Sigmoid colon (tissue), 7 donors: ENCODE data around the gene UGT1A6. TPM values are rescaled to one million over a fixed set of nuclear protein-coding genes. Genes with fewer than 3 reads are reported as not detected.

Experiments
- DNase-seq: peaks from one replicate; pipeline ENCODE4 v3.0.0-alpha.2; 2019
- H3K27ac ChIP-seq, 4 donors: fragments of 200-600 bp; sonication (generic); one replicate each; pipeline ENCODE4 v1.5.1; 2016 to 2019; ENCODE audit warnings: mild to moderate bottlenecking in 1 of 4
- H3K27me3 ChIP-seq, 3 donors: fragments of 200-600 bp; sonication (generic); one replicate each; pipeline ENCODE4 v1.5.1; 2019; ENCODE audit warnings: mild to moderate bottlenecking in 1 of 3
- H3K36me3 ChIP-seq, 4 donors: fragments of 200-600 bp; sonication (generic); one replicate each; pipeline ENCODE4 v1.5.1; 2016 to 2019
- H3K4me1 ChIP-seq, 4 donors: fragments of 200-600 bp; sonication (generic); one replicate each; pipeline ENCODE4 v1.5.1; 2017 to 2019
- H3K4me3 ChIP-seq, 4 donors: fragments of 200-600 bp; sonication (generic); one replicate each; pipeline ENCODE4 v1.5.1; 2017 to 2019; ENCODE audit warnings: mild to moderate bottlenecking in 2 of 4, moderate library complexity in 1 of 4
- H3K9me3 ChIP-seq, 4 donors: fragments of 200-600 bp in 3 of 4; sonication (generic) in 3 of 4; one replicate each; pipeline versions ENCODE4 v1.5.1 to v1.6.1; 2013 to 2019
- CTCF ChIP-seq, 4 experiments: fragments of 450-650 bp in 3 of 4; fragments of 200-600 bp in 1 of 4; IDR thresholded peaks; one replicate each; pipeline ENCODE4 v1.5.1; 2016 to 2019; ENCODE audit warnings: antibody characterized with exemption in 4 of 4, mild to moderate bottlenecking in 3 of 4, moderate library complexity in 2 of 4
- EP300 ChIP-seq, 4 donors: sonication (generic); formaldehyde crosslinking; IDR thresholded peaks; one replicate each; pipeline ENCODE4 v1.6.1; 2017; ENCODE audit warnings: antibody characterized with exemption in 4 of 4
- POLR2A ChIP-seq, 2 donors: fragments of 450-650 bp; IDR thresholded peaks; one replicate each; pipeline ENCODE4 v1.6.1; 2016; ENCODE audit warnings: antibody characterized with exemption in 2 of 2, mild to moderate bottlenecking in 2 of 2, moderate library complexity in 2 of 2
- POLR2AphosphoS5 ChIP-seq, 4 donors: sonication (generic); formaldehyde crosslinking; IDR thresholded peaks; one replicate each; pipeline ENCODE4 v1.6.1; 2017; ENCODE audit warnings: antibody characterized with exemption in 4 of 4
- WGBS, 2 donors: extraction: QIAGEN DNeasy Blood & Tissue Kit; methylation state at CpG; one replicate each; pipeline ENCODE4 v1.1.7; 2013; 5-methylcytosine and 5-hydroxymethylcytosine counted together
- intact Hi-C: fragments of 100-400 bp; cut with DNase I; formaldehyde crosslinking; loops from one replicate; pipeline ENCODE4 v1.15.1; 2023
- polyA plus RNA-seq, 3 donors: library from polyadenylated mRNA; stranded (reverse); fragments of 200-250 nt; gene quantifications; one replicate each; pipeline ENCODE4 v1.2.3, GENCODE V29; 2013
- total RNA-seq, 4 donors: library from RNA; depleted of rRNA; stranded (reverse); fragments of >200 nt; gene quantifications; one replicate each; pipeline ENCODE4 v1.1.0, GENCODE V29; 2016
- donor health status: healthy with polysubstance abuse.
- donor health status: Bipolar disorder and iron deficiency.
- donor health status: healthy.

The UGT1A6 gene
- total and polyA plus RNA-seq, 7 donors, result 3.0 TPM; not detected in 6

GRCh38 chr2:233803994-233804393 lies 111.3 kb downstream of the UGT1A6 start:
- Histone ChIP-seq H3K4me1 (no peaks in the 10 kb centered on the region), H3K36me3 (no peaks in the 10 kb centered on the region), H3K9me3 (no peaks in the 10 kb centered on the region), H3K27me3 (peaks cover 0 to 5% (median 0%) of the 10 kb centered on the region in 3 donors), H3K4me3 (no peak overlapping the region), H3K27ac (no peak overlapping the region)
- TF ChIP-seq CTCF (IDR thresholded peaks at IDR 0.05) (no peak), POLR2A (IDR thresholded peaks at IDR 0.05) (no peak), EP300 (IDR thresholded peaks at IDR 0.05) (no peak), POLR2AphosphoS5 (IDR thresholded peaks at IDR 0.05) (no peak)
- DNase-seq, result peak; percentile 43
- intact Hi-C loops, result no loop called here
- 66 to 75% methylated on average over 8 of the region's 8 CpGs for WGBS, 2 donors

- intact Hi-C loops, result no loop called here
- TF ChIP-seq POLR2AphosphoS5 (IDR thresholded peaks at IDR 0.05) (no peak), CTCF (IDR thresholded peaks at IDR 0.05) (no peak), EP300 (IDR thresholded peaks at IDR 0.05) (no peak), POLR2A (IDR thresholded peaks at IDR 0.05) (no peak)
- WGBS, 2 donors, result 74 to 80% methylated on average over 12 of the region's 12 CpGs
- Histone ChIP-seq H3K4me1 (no peaks in the 10 kb centered on the region), H3K27ac (no peak overlapping the region), H3K36me3 (no peaks in the 10 kb centered on the region), H3K9me3 (no peaks in the 10 kb centered on the region), H3K27me3 (peaks cover 0 to 5% (median 0%) of the 10 kb centered on the region in 3 donors), H3K4me3 (no peak overlapping the region)
- DNase-seq, result peak; percentile 46
Observed at GRCh38 chr2:233807215-233807865, 114.7 kb downstream of the UGT1A6 start.

- intact Hi-C loops, result no loop called here
- no peak overlapping the region for H3K4me3 ChIP-seq
- H3K9me3 ChIP-seq, result no peaks in the 10 kb centered on the region
- no peaks in the 10 kb centered on the region for H3K4me1 ChIP-seq
- peaks cover 0 to 5% (median 0%) of the 10 kb centered on the region in 3 donors for H3K27me3 ChIP-seq
- DNase-seq, result peak; percentile 57
- WGBS, 2 donors, result 81 to 84% methylated on average over 10 of the region's 10 CpGs
- TF ChIP-seq CTCF (IDR thresholded peaks at IDR 0.05) (no peak), EP300 (IDR thresholded peaks at IDR 0.05) (no peak), POLR2AphosphoS5 (IDR thresholded peaks at IDR 0.05) (no peak), POLR2A (IDR thresholded peaks at IDR 0.05) (no peak)
- no peaks in the 10 kb centered on the region for H3K36me3 ChIP-seq
- H3K27ac ChIP-seq, result no peak overlapping the region
Observed at GRCh38 chr2:233807966-233808935, 115.6 kb downstream of the UGT1A6 start.

- DNase-seq, result no peak
- no peak for TF ChIP-seq EP300 (IDR thresholded peaks at IDR 0.05)
- no peak for TF ChIP-seq POLR2AphosphoS5 (IDR thresholded peaks at IDR 0.05)
- TF ChIP-seq POLR2A (IDR thresholded peaks at IDR 0.05), result no peak
- TF ChIP-seq CTCF (IDR thresholded peaks at IDR 0.05), result no peak
- peaks cover 0 to 5% (median 0%) of the 10 kb centered on the region in 3 donors for H3K27me3 ChIP-seq
- intact Hi-C loops, result no loop called here
- H3K4me1 ChIP-seq, result no peaks in the 10 kb centered on the region
- peaks cover 0 to 1% (median 0%) of the 10 kb centered on the region in 4 donors for H3K9me3 ChIP-seq
- no peaks in the 10 kb centered on the region for H3K36me3 ChIP-seq
- 92 to 95% methylated on average over 6 of the region's 6 CpGs for WGBS, 2 donors
- H3K4me3 ChIP-seq, result no peak overlapping the region
- H3K27ac ChIP-seq, result no peak overlapping the region
Observed at GRCh38 chr2:233810385-233810784, 117.7 kb downstream of the UGT1A6 start.
